Dermis lymphatic vessel endothelial cell (primary cell): ENCODE results near the gene NCF1. TPM values are rescaled to one million over a fixed set of nuclear protein-coding genes. Genes with fewer than 3 reads are reported as not detected.

ENCODE experiments used
- total RNA-seq: library from RNA; depleted of rRNA; stranded (reverse); fragments of >200 nt; gene quantifications from 2 replicates; pipeline ENCODE4 v1.2.1, GENCODE V29; 2014

The NCF1 gene
- total RNA-seq, result under 0.01 TPM in 1 of 2 replicates, not detected in the other

DNA sequence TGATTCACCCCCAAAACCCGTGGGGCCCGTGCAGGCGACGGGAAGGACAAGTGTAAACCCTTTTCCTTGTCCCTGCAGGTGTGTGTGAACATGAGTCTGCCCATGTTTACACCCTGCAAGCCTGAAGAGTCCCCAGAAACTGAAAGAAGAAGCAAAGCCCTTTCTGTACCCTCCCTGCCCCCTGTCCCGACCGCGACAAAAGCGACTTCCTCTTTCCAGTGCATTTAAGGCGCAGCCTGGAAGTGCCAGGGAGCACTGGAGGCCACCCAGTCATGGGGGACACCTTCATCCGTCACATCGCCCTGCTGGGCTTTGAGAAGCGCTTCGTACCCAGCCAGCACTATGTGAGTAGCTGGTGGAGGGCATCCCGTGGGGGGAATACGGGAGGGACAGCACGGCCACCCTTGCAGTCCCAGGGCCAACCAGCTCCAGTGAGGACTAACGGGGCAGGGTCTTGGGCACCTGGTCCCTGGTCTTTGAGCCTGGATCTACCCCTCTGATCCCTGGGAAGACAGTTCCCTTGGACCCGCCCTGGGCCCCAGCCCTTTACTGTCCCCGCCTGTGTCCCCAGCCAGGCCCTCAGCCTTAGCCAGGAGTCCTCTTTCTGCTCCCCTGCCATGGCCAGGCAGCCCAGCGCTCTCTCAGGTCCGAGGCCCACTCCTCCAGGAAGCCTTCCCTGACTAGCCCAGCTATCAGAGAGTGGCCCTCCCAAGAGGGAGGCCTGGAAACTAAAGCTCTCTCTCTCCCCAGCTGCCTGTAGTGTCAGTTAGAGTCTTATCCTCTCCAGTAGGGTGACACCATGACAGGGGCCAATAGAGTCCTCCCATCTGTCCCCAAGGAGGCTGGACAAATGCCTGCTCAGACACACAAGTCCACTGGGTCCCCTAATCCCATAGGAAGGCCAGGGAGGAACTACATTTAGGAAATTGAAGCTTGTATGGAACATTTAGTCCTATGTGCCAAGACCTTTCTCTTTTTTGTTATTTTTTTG lies at the start of gene NCF1:
TSS of gene NCF1 (plus strand) at position 252 of the 991 bp plus-strand sequence. CDS start at position 273, 21 bp downstream.

Other genes with a start within 250 kb of the NCF1 start
- 98.3 and 105 TPM in 2 replicates for gene GTF2I, start 116.3 kb upstream of the NCF1 start, total RNA-seq
- gene GTF2IRD2, start 77.6 kb downstream of the NCF1 start, total RNA-seq, result 3.7 and 4.5 TPM in 2 replicates
- gene CASTOR2, start 190.7 kb downstream of the NCF1 start, total RNA-seq, result 10.0 and 10.2 TPM in 2 replicates